K562 (cell line): ENCODE data around the gene PTH2. TPM values are rescaled to one million over a fixed set of nuclear protein-coding genes. Genes with fewer than 3 reads are reported as not detected.

Source experiments
- ATAC-seq: fragments of 200-7000 bp; cut with Tn5 transposase; 3 replicates; pipeline ENCODE4 v1.9.1; 2020; ENCODE audit warnings: moderate library complexity
- BruUV-seq: library from RNA; stranded (reverse); fragments of 400-500 nt; replicated peaks from 2 replicates; lab custom pipeline; 2021; lab: Mats Ljungman, UMichigan
- CTCF ChIA-PET: fragments of 300-600 bp; formaldehyde crosslinking; extraction: SDS; loops from one replicate; lab custom pipeline; 2021; ENCODE audit warnings: low intra/inter-chr PET ratio; lab: Yijun Ruan, JAX
- POLR2A ChIA-PET: fragments of 300-600, 350-650 bp; sonication (Branson Sonifier 250); formaldehyde crosslinking; extraction: SDS; loops from one replicate; lab custom pipeline; 2021; ENCODE audit warnings: antibody characterized with exemption, inconsistent platforms; lab: Yijun Ruan, JAX
- DNase-seq, 4 experiments: peaks; one replicate each; pipeline versions ENCODE4 v3.0.0 to v3.0.0-alpha.2; 2011 to 2018; ENCODE audit warnings: low spot score in 3 of 4, mixed read lengths in 3 of 4; ENCODE audit errors: extremely low read depth in 1 of 4
- FAIRE-seq: peaks from 2 replicates; lab custom pipeline; 2011; peaks lifted over from hg19 to GRCh38; lab: Jason Lieb, UNC
- H2AFZ ChIP-seq: 2 replicates; pipeline ENCODE4 v1.6.0; 2011; ENCODE audit warnings: low read depth, low read length, control low read depth, inconsistent platforms
- H3K27ac ChIP-seq: fragments of 200-600 bp; 3 replicates; pipeline ENCODE4 v1.8.0; 2011; ENCODE audit warnings: low read depth, mild to moderate bottlenecking, control low read depth, inconsistent platforms, low read length, moderate library complexity, mixed read lengths; ENCODE audit errors: extremely low read depth
- H3K27me3 ChIP-seq, 2 experiments: fragments of 300-600 bp in 1 of 2; 2 replicates in 1 of 2; 3 replicates in 1 of 2; pipeline versions ENCODE4 v1.6.0 to v1.8.0; 2011; ENCODE audit warnings: inconsistent platforms in 2 of 2, low read length in 2 of 2, mild to moderate bottlenecking in 1 of 2, mixed read lengths in 1 of 2, moderate library complexity in 1 of 2; ENCODE audit not compliant: control insufficient read depth in 2 of 2, insufficient read depth in 2 of 2
- H3K36me3 ChIP-seq: fragments of 300-600 bp; 3 replicates; pipeline ENCODE4 v1.8.0; 2011; ENCODE audit warnings: mild to moderate bottlenecking, low read length, inconsistent platforms; ENCODE audit not compliant: control insufficient read depth, insufficient read depth
- H3K4me1 ChIP-seq, 2 experiments: fragments of 200-600 bp in 1 of 2; replicated peaks in 1 of 2; 2 replicates in 1 of 2; 3 replicates in 1 of 2; pipeline versions ENCODE4 v1.5.1 to v1.8.0; 2011; ENCODE audit warnings: inconsistent platforms in 2 of 2, low read length in 2 of 2, mild to moderate bottlenecking in 1 of 2, mixed read lengths in 1 of 2, moderate library complexity in 1 of 2; ENCODE audit not compliant: control insufficient read depth in 2 of 2, insufficient read depth in 2 of 2
- H3K4me2 ChIP-seq: 2 replicates; pipeline ENCODE4 v1.6.1; 2011; ENCODE audit warnings: low read length, control low read depth, inconsistent platforms, mixed read lengths; ENCODE audit not compliant: insufficient read depth
- H3K4me3 ChIP-seq: fragments of 200-600 bp; sonication (generic), shearing (Covaris generic); 2 replicates; pipeline ENCODE4 v1.5.1; 2016; ENCODE audit warnings: control low read depth, inconsistent platforms
- H3K79me2 ChIP-seq: fragments of 200-600 bp; 3 replicates; pipeline ENCODE4 v1.8.0; 2011; ENCODE audit warnings: low read length, inconsistent platforms; ENCODE audit not compliant: control insufficient read depth, insufficient read depth
- H3K9ac ChIP-seq, 2 experiments: 2 replicates each; pipeline versions ENCODE4 v1.6.0 to v1.6.1; 2011; ENCODE audit warnings: low read depth in 2 of 2, low read length in 2 of 2, control low read depth in 1 of 2, inconsistent platforms in 1 of 2, mild to moderate bottlenecking in 1 of 2, mixed read lengths in 1 of 2; ENCODE audit not compliant: insufficient read depth in 1 of 2
- H3K9me1 ChIP-seq: one replicate; pipeline ENCODE4 v1.6.0; 2011; ENCODE audit warnings: inconsistent platforms, mild to moderate bottlenecking, low read length, moderate library complexity; ENCODE audit not compliant: control insufficient read depth, insufficient read depth
- H3K9me3 ChIP-seq: replicated peaks from 2 replicates; pipeline ENCODE4 v1.5.1; 2011; ENCODE audit warnings: low read depth, low read length, inconsistent platforms; ENCODE audit not compliant: control insufficient read depth, insufficient read depth
- H4K20me1 ChIP-seq: replicated peaks from 2 replicates; pipeline ENCODE4 v1.6.1; 2011; ENCODE audit warnings: low read length, inconsistent platforms, mixed read lengths; ENCODE audit not compliant: control insufficient read depth, insufficient read depth
- BRCA1 ChIP-seq, 2 experiments: fragments of 450-650 bp in 1 of 2; sonication (generic) in 1 of 2; formaldehyde crosslinking in 1 of 2; IDR thresholded peaks; 2 replicates each; pipeline versions ENCODE4 v1.5.0 to v1.6.1; 2017 to 2020; ENCODE audit warnings: mild to moderate bottlenecking in 1 of 2, missing genetic modification reagents in 1 of 2
- CCAR2 ChIP-seq: fragments of 200-400 bp; formaldehyde crosslinking; IDR thresholded peaks from 2 replicates; pipeline ENCODE4 v1.6.1; 2017; ENCODE audit warnings: mild to moderate bottlenecking, low read depth, low read length
- CREB1 ChIP-seq, 2 experiments: sonication (generic) in 1 of 2; formaldehyde crosslinking in 1 of 2; IDR thresholded peaks; 2 replicates each; pipeline versions ENCODE4 v1.6.1 to v1.8.0; 2012 to 2022; ENCODE audit warnings: inconsistent platforms in 1 of 2, mild to moderate bottlenecking in 1 of 2, missing genetic modification reagents in 1 of 2, moderate library complexity in 1 of 2
- MCM7 ChIP-seq, 2 experiments: fragments of 450-650 bp; IDR thresholded peaks; 2 replicates each; pipeline ENCODE4 v1.6.1; 2016 to 2018
- NCOR1 ChIP-seq: fragments of 450-650 bp; IDR thresholded peaks from 2 replicates; pipeline ENCODE4 v1.6.1; 2016; ENCODE audit warnings: mild to moderate bottlenecking, moderate library complexity
- NELFE ChIP-seq: IDR thresholded peaks from 2 replicates; pipeline ENCODE4 v1.6.1; 2011; ENCODE audit warnings: mild to moderate bottlenecking; ENCODE audit not compliant: insufficient read depth, insufficient read length
- RBM39 ChIP-seq: fragments of 200-400 bp; formaldehyde crosslinking; optimal IDR thresholded peaks from 2 replicates; pipeline ENCODE3; 2018; ENCODE audit warnings: low read depth, low read length
- SRSF1 ChIP-seq: fragments of 200-400 bp; formaldehyde crosslinking; IDR thresholded peaks from 2 replicates; pipeline ENCODE4 v1.6.1; 2017; ENCODE audit warnings: mild to moderate bottlenecking, low read depth, low read length, moderate library complexity
- TAL1 ChIP-seq: fragments of 450-650 bp; IDR thresholded peaks from 2 replicates; pipeline ENCODE4 v1.6.1; 2016; ENCODE audit warnings: mild to moderate bottlenecking
- ZNF444 ChIP-seq: fragments of 250-450 bp; sonication (Bioruptor Pico); IDR thresholded peaks from 2 replicates; pipeline ENCODE4 v1.4.0; 2020; ENCODE audit warnings: mild to moderate bottlenecking, moderate library complexity
- WGBS: fragments of 100-300 bp; shearing (Covaris generic); methylation state at CpG from one replicate; pipeline ENCODE4 v1.1.6; 2016; ENCODE audit warnings: low coverage, mixed read lengths; ENCODE audit not compliant: insufficient coverage; ENCODE audit errors: missing lambda C conversion rate; 5-methylcytosine and 5-hydroxymethylcytosine counted together
- in situ Hi-C: fragments of 300-500 bp; cut with MboI; formaldehyde crosslinking; loops from 4 replicates; pipeline ENCODE4 v1.15.0; 2018; ENCODE audit warnings: inconsistent platforms, mixed read lengths
- intact Hi-C: fragments of 100-400 bp; cut with micrococcal nuclease; formaldehyde crosslinking; loops from 2 replicates; pipeline ENCODE4 v1.14.2; 2022
- polyA plus RNA-seq, 8 experiments: library from polyadenylated mRNA; depleted of rRNA in 4 of 8; stranded (reverse) in 5 of 8; unstranded in 3 of 8; fragments of >200 nt; fragmentation: Nextera tagmentation in 2 of 8; fragmentation: Illumina TruSeq in 1 of 8; extraction: Ambion mirVana in 2 of 8; extraction: Trizol in 1 of 8; gene quantifications; 2 replicates each; pipeline versions ENCODE4 v1.2.1 to v1.2.3, GENCODE V29; 2011 to 2014; ENCODE audit warnings: inconsistent platforms in 1 of 8, missing spikeins in 1 of 8
- total RNA-seq, 7 experiments: library from RNA; depleted of rRNA in 6 of 7; stranded (reverse); fragments of >200 nt in 6 of 7; fragmentation: Illumina TruSeq in 2 of 7; extraction: Trizol in 2 of 7; gene quantifications; 2 replicates each; pipeline versions ENCODE4 v1.2.1 to v1.2.3, GENCODE V29; 2011 to 2021; ENCODE audit warnings: low replicate concordance in 1 of 7

PTH2 gene
- total and polyA plus RNA-seq, 9 of the 15 experiments (the other 6 are each of a cell fraction or from before 2014, with no cell fraction given): 1.3 TPM; not detected in 8

DNA sequence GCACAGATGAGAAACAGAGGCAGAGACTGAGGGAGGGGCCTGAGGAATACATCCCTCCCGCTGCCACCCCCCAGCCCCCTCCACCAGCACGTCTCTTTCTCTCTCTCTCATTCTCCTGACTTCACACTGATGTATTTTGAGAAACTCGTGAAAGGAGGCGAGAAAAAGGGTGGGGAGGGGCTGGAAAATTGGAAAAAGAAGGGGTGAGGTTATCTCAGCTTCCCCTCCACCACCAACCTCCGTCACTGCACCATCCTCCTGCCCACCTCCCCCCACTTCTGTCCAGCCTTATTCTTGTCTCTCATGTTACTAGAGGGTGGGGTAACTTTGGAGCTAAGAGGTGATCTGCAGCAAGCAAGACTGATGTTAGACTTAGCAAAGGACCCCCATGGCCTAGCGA is 16.6 kb upstream of the PTH2 start:
- no peak overlapping the region for H2AFZ ChIP-seq
- 0 out of 2 replicates have a peak overlapping the region, but pooled peaks have one; percentile 3 for H3K4me2 ChIP-seq
- H3K9me1 ChIP-seq: no peaks in the 10 kb centered on the region
- peaks cover 7 to 19% of the 10 kb centered on the region in 2 experiments; a peak in 4 of 5 replicates for H3K27me3 ChIP-seq
- WGBS: 9% methylated on average over 4 of the region's 6 CpGs
- POLR2A ChIA-PET: interaction anchor here (0.6 to 3.7 kb wide), 3 partner anchors 9 to 216 kb away, joined by 3 to 14 read pairs (median 3); no protein-coding TSS in a partner anchor
- TF ChIP-seq NELFE: no peak
- no peak for TF ChIP-seq BRCA1 (IDR thresholded peaks at IDR 0.05)
- no peak for TF ChIP-seq BRCA1 (CRISPR knock-in tag; IDR thresholded peaks at IDR 0.05)
- TF ChIP-seq TAL1: no peak
- no peak for TF ChIP-seq ZNF444 (CRISPR knock-in tag)
- no peak for TF ChIP-seq CREB1 (IDR thresholded peaks at IDR 0.05)
- TF ChIP-seq CREB1 (CRISPR knock-in tag; IDR thresholded peaks at IDR 0.05): no peak
- no peak for TF ChIP-seq RBM39
- no peak for TF ChIP-seq MCM7 (IDR thresholded peaks at IDR 0.05)
- no peak for TF ChIP-seq NCOR1
- no peak for TF ChIP-seq SRSF1
- no peak for TF ChIP-seq CCAR2
- no peaks in the 10 kb centered on the region for H4K20me1 ChIP-seq
- intact Hi-C loops: loop anchor here (5.0 to 10.0 kb wide), 2 partner anchors 175 to 288 kb away; no protein-coding TSS in a partner anchor
- FAIRE-seq (no peak), ATAC-seq (no peak), DNase-seq (no peak)
- H3K9ac ChIP-seq: peak overlapping the region in 1 of 2 experiments; percentile 22; a peak in 1 of 4 replicates
- no TSS peak for BruUV-seq
- H3K9me3 ChIP-seq: no peaks in the 10 kb centered on the region
- H3K4me1 ChIP-seq: peaks cover 37 to 54% of the 10 kb centered on the region in 2 experiments
- no peak overlapping the region for H3K27ac ChIP-seq
- CTCF ChIA-PET: no interaction called here
- in situ Hi-C loops: loop anchor here (5.0 kb wide), 1 partner anchor 48 kb away; no protein-coding TSS in a partner anchor
- no peaks in the 10 kb centered on the region for H3K36me3 ChIP-seq
- H3K4me3 ChIP-seq: no peak overlapping the region
- no peaks in the 10 kb centered on the region for H3K79me2 ChIP-seq
